BLaER1 (cell line): ENCODE measurements around the gene SHROOM3.

Source experiments
- H3K27ac ChIP-seq: shearing (Covaris generic); formaldehyde crosslinking; 2 replicates; pipeline ENCODE4 v1.8.1; 2022
- H3K27me3 ChIP-seq: shearing (Covaris generic); formaldehyde crosslinking; 2 replicates; pipeline ENCODE4 v1.8.1; 2022
- H3K36me3 ChIP-seq: shearing (Covaris generic); formaldehyde crosslinking; 2 replicates; pipeline ENCODE4 v1.8.1; 2022
- H3K4me1 ChIP-seq: shearing (Covaris generic); formaldehyde crosslinking; 2 replicates; pipeline ENCODE4 v1.8.1; 2022
- H3K4me2 ChIP-seq: shearing (Covaris generic); formaldehyde crosslinking; 2 replicates; pipeline ENCODE4 v1.8.1; 2022
- H3K4me3 ChIP-seq: shearing (Covaris generic); formaldehyde crosslinking; 2 replicates; pipeline ENCODE4 v1.8.1; 2022
- H3K9ac ChIP-seq: shearing (Covaris generic); formaldehyde crosslinking; 2 replicates; pipeline ENCODE4 v1.8.1; 2022
- H3K9me3 ChIP-seq: shearing (Covaris generic); formaldehyde crosslinking; 2 replicates; pipeline ENCODE4 v1.8.1; 2022
- H4K20me1 ChIP-seq: shearing (Covaris generic); formaldehyde crosslinking; 2 replicates; pipeline ENCODE4 v1.8.1; 2022
- Cebpa-rat ChIP-seq: shearing (Covaris generic); IDR thresholded peaks from 2 replicates; pipeline ENCODE4 v1.8.1; 2022

Gene SHROOM3

GRCh38 chr4:76585272-76585671 is 150.2 kb downstream of the SHROOM3 start:
- no peak for TF ChIP-seq Cebpa-rat
- no peaks in the 10 kb centered on the region for H3K36me3 ChIP-seq
- no peaks in the 10 kb centered on the region for H4K20me1 ChIP-seq
- no peak overlapping the region for H3K27ac ChIP-seq
- peaks cover 23% of the 10 kb centered on the region for H3K27me3 ChIP-seq
- peaks cover 21% of the 10 kb centered on the region for H3K4me1 ChIP-seq
- H3K9me3 ChIP-seq = no peaks in the 10 kb centered on the region
- H3K4me3 ChIP-seq = no peak overlapping the region
- H3K9ac ChIP-seq = no peak overlapping the region
- peak overlapping the region; percentile 65; the same call in 1 of the 2 replicates for H3K4me2 ChIP-seq

DNA sequence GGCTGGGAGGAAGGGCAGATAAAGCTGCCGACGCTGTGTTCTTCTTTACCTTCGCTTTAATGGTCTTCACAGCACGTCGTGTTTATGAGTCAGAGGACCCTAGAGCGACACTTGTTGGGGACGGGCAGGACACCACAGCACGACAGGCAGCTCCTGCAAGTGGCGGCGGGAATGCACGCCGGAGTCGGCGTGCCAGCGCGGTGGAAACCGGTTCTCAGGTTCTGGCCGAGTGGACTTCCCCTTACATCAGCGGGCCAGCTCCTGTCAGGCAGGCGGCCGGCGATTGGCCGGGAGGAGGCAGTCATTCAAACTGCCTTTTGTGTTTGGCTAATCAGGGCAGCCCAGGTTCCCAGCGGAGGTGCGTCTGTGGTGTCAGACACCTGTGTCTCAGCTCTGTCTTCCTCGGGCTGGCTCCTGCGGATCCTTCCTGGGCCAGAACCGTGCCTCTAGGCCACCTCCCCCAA is 150.9 kb downstream of the SHROOM3 start:
- Histone ChIP-seq H3K9ac (no peak overlapping the region), H4K20me1 (no peaks in the 10 kb centered on the region), H3K27me3 (peaks cover 23% of the 10 kb centered on the region), H3K4me2 (peak overlapping the region; percentile 65), H3K9me3 (no peaks in the 10 kb centered on the region), H3K27ac (no peak overlapping the region), H3K4me3 (peak overlapping the region; percentile 36), H3K4me1 (peaks cover 27% of the 10 kb centered on the region), H3K36me3 (no peaks in the 10 kb centered on the region)
- TF ChIP-seq Cebpa-rat = no peak

GRCh38 chr4:76588274-76588673 is 153.2 kb downstream of the SHROOM3 start:
- H3K9me3 ChIP-seq = no peaks in the 10 kb centered on the region
- H3K27me3 ChIP-seq = peaks cover 23% of the 10 kb centered on the region
- no peak overlapping the region for H3K4me2 ChIP-seq
- no peak for TF ChIP-seq Cebpa-rat
- H3K4me3 ChIP-seq = no peak overlapping the region
- no peak overlapping the region for H3K9ac ChIP-seq
- peaks cover 43% of the 10 kb centered on the region for H3K4me1 ChIP-seq
- H3K27ac ChIP-seq = no peak overlapping the region; the same call in 1 of the 2 replicates
- no peaks in the 10 kb centered on the region for H4K20me1 ChIP-seq
- H3K36me3 ChIP-seq = no peaks in the 10 kb centered on the region

DNA sequence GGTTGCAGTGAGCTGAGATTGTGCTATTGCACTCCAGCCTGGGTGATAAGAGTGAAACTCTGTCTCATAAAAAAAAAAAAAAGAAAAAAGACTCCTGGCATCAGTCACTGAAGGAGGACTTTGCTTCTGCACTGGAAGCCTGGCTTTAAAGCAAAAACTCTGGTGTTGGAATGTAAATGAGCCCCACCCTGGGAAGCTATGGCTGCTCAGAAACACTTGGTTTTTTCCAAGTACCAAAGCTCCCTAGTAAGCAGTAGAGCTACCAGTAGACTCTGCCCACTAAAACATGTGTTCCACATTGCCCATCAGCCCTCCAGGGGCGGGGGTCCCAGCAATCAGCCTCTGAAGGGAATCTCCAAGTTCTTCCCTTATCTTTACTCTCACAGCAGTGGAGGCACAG is 154.4 kb downstream of the SHROOM3 start:
- Histone ChIP-seq H3K27ac (no peak overlapping the region), H3K4me2 (no peak overlapping the region), H3K9me3 (no peaks in the 10 kb centered on the region), H4K20me1 (no peaks in the 10 kb centered on the region), H3K4me1 (peaks cover 44% of the 10 kb centered on the region), H3K4me3 (no peak overlapping the region), H3K9ac (no peak overlapping the region), H3K36me3 (no peaks in the 10 kb centered on the region), H3K27me3 (peaks cover 23% of the 10 kb centered on the region)
- no peak for TF ChIP-seq Cebpa-rat

- no peak overlapping the region for H3K4me3 ChIP-seq
- no peak for TF ChIP-seq Cebpa-rat
- H3K9ac ChIP-seq = no peak overlapping the region
- H3K36me3 ChIP-seq = no peaks in the 10 kb centered on the region
- peaks cover 2% of the 10 kb centered on the region; the same call in 1 of the 2 replicates for H3K9me3 ChIP-seq
- H3K27me3 ChIP-seq = peaks cover 20% of the 10 kb centered on the region
- no peak overlapping the region for H3K27ac ChIP-seq
- H3K4me1 ChIP-seq = peaks cover 38% of the 10 kb centered on the region
- no peak overlapping the region for H3K4me2 ChIP-seq
- H4K20me1 ChIP-seq = no peaks in the 10 kb centered on the region
Measured at GRCh38 chr4:76589872-76590797, 155.1 kb downstream of the SHROOM3 start.

DNA sequence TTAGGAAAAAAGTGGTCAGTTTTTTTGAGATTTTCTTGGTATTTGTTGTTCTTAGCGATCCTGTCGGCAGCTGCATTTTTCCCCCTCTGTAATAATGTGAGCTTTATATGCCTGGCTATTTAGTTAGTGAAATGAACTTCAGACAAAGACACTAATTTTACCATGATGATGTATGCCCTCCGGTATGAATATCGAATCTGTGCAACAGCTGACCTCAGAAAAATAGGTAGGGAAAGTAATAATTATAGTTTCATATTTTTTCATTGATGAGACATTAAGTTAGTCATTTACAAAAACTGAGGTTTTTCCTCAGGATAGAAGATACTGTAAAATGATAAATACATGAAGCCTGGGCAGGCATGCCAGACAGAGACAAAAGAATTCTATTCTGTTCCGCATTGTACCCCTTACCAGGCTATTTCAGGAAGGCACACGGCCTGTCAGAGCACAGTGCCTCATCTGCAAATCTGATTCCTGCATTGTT is 155.8 kb downstream of the SHROOM3 start:
- no peak overlapping the region for H3K4me3 ChIP-seq
- H4K20me1 ChIP-seq = no peaks in the 10 kb centered on the region
- H3K36me3 ChIP-seq = no peaks in the 10 kb centered on the region
- TF ChIP-seq Cebpa-rat = no peak
- H3K27ac ChIP-seq = no peak overlapping the region
- H3K9me3 ChIP-seq = peaks cover 4% of the 10 kb centered on the region; the same call in 1 of the 2 replicates
- 0 out of 2 replicates have a peak overlapping the region, but pooled peaks have one; percentile 1 for H3K4me2 ChIP-seq
- peaks cover 13% of the 10 kb centered on the region for H3K27me3 ChIP-seq
- H3K4me1 ChIP-seq = peaks cover 33% of the 10 kb centered on the region
- no peak overlapping the region for H3K9ac ChIP-seq

DNA sequence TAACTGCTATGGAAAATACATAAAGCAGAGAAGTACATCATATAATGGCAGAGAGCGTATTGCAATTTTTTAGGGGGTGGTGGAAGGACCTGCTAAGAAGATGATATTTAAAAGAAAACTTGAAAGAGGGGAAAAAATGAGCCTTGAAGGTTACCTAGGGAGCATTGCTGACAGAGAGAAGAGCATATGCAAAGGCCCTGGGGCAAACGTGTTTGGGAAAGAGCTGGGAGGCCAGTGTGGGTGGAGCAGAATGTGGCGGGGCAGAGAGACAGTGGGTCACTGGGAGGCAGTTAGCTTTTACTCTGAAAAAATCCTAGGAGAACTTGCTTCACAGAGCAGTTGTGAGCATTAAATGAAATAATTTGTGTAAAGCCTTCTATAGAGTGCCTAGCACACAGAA is 157.0 kb downstream of the SHROOM3 start:
- Histone ChIP-seq H4K20me1 (no peaks in the 10 kb centered on the region), H3K36me3 (no peaks in the 10 kb centered on the region), H3K9me3 (peaks cover 4% of the 10 kb centered on the region; the same call in 1 of the 2 replicates), H3K27ac (no peak overlapping the region), H3K9ac (no peak overlapping the region), H3K4me3 (no peak overlapping the region), H3K4me2 (peak overlapping the region; percentile 31), H3K4me1 (peaks cover 33% of the 10 kb centered on the region), H3K27me3 (peaks cover 1% of the 10 kb centered on the region; the same call in 1 of the 2 replicates)
- no peak for TF ChIP-seq Cebpa-rat

DNA sequence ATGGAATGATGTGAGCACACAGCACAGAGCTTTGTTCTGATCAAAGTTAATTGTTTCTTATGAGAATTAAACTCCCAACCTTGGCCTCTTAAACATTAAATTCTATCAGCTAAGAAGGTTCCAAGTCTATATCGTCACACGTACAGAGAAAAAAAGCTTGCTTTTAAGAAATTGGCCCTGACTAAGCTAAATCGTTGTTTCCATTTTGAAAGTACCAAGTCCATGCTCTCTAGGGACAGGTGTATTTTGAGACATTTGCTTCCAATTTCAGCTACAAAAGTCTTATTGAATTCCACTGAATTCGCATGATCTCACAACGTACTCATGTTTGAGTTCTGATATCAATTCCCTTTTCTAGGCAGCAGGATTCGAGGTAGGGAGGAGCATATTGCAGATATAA is 157.4 kb downstream of the SHROOM3 start:
- Histone ChIP-seq H3K4me2 (peak overlapping the region; percentile 31), H3K27ac (no peak overlapping the region), H3K4me1 (peaks cover 37% of the 10 kb centered on the region), H4K20me1 (no peaks in the 10 kb centered on the region), H3K27me3 (no peaks in the 10 kb centered on the region), H3K36me3 (no peaks in the 10 kb centered on the region), H3K4me3 (no peak overlapping the region), H3K9me3 (peaks cover 4% of the 10 kb centered on the region; the same call in 1 of the 2 replicates), H3K9ac (no peak overlapping the region)
- TF ChIP-seq Cebpa-rat = no peak

DNA sequence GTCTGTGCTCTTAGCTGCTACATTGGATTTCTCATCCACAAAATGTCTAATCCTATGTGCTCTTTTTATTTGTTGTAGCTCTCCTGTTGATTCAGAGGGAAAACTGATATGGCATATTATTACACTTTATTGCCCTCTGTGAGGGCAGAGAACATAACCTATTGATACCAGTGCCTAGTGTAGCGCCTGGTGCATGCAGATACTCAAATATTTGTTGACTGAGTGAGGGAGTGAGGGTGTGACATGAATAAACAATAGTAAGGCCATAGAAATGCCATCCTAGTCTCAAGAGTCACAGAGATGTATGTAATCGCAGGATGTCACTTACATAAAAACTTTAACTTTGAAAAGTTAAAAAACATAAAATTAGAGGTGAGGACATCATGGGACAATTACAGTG is 159.1 kb downstream of the SHROOM3 start:
- Histone ChIP-seq H3K9ac (no peak overlapping the region), H4K20me1 (no peaks in the 10 kb centered on the region), H3K9me3 (peaks cover 4% of the 10 kb centered on the region; the same call in 1 of the 2 replicates), H3K4me1 (peaks cover 55% of the 10 kb centered on the region), H3K4me2 (no peak overlapping the region), H3K27ac (no peak overlapping the region), H3K4me3 (no peak overlapping the region), H3K36me3 (no peaks in the 10 kb centered on the region), H3K27me3 (no peaks in the 10 kb centered on the region)
- TF ChIP-seq Cebpa-rat = no peak

DNA sequence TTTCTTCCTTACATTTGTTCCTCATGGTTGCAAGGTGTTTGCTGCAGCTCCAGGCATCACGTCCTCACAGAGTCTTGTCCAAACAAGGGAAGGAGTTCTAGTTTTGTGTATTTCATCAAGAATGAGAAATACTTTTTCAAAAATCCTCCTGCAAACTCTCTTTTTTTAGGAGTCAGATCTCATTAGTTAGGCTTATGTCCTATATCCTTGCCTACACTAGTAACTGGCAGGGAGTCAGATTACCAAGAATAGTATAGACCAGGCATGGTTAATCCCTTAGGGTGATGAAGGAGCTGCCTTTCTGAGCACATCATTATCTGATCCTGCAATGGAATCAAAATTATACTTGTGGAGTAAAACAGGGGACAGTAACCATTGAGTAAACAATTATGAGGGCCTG is 160.4 kb downstream of the SHROOM3 start:
- H3K9ac ChIP-seq = no peak overlapping the region
- no peaks in the 10 kb centered on the region for H3K36me3 ChIP-seq
- no peaks in the 10 kb centered on the region for H4K20me1 ChIP-seq
- H3K4me1 ChIP-seq = peaks cover 61% of the 10 kb centered on the region
- TF ChIP-seq Cebpa-rat = no peak
- no peak overlapping the region for H3K4me3 ChIP-seq
- H3K27me3 ChIP-seq = no peaks in the 10 kb centered on the region
- no peak overlapping the region for H3K27ac ChIP-seq
- H3K9me3 ChIP-seq = peaks cover 4% of the 10 kb centered on the region; the same call in 1 of the 2 replicates
- no peak overlapping the region for H3K4me2 ChIP-seq
